ENCODE results near the gene PPP1R10.

- no peak for TF ChIP-seq POLR2A (IDR thresholded peaks at IDR 0.05)
- TF ChIP-seq CTCF (IDR thresholded peaks at IDR 0.05), result no peak
These were observed 17.3 kb downstream of the PPP1R10 start for GRCh38 chr6:30599625-30600324.

Data from heart left ventricle (tissue), 13 donors.